ENCODE results near the gene YIF1A. TPM values are rescaled to one million over a fixed set of nuclear protein-coding genes. Genes with fewer than 3 reads are reported as not detected.
A peak's percentile ranks its signal among the peaks of the same experiment; 100 is the strongest.

Gene YIF1A
- total and polyA plus RNA-seq, 2 donors (not counting 3 experiments of a cell fraction or from before 2014, with no cell fraction given) = 104 to 271 TPM

DNA sequence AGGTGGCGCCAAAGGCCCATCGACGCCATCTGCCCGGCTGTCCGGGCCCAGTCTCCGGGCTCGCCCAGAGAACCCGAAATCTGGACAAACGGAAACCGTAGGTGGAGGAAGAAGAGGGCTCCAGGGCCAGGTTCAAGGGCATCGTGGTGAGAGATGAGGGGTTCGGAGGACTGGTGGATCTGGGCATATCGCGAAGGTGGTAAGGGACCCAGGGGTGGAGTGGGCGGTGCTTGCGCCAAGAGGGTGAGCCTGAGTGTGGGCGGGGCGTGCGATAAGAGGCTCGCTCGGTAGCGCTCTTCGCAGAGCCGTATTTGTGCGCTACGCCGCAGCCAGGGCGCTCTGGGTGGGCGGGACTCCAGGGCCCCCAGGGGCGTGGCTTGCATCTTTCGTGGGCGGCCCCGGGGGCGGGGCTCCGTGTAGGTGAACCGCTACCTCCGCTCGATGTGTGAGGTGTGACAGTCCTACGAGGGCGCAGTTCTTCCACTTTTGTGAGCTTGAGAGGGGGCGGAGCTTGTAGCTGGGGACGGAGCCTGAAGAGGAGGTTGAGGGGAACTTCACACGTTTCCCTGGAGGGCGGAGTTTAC, 23.1 kb upstream of the YIF1A start:
- CTCF ChIA-PET = interaction anchor here (0.6 to 9.5 kb wide), 31 partner anchors 10 to 149 kb away, joined by 3 to 225 read pairs (median 5); partner anchors contain the start of genes B4GAT1, BRMS1, MRPL11 and RIN1
- intact Hi-C loops (cut with micrococcal nuclease) (loop anchor here (1.0 to 5.0 kb wide), 6 partner anchors 16 to 125 kb away; partner anchors contain the start of genes BRMS1, MRPL11, RIN1 and YIF1A), dilution Hi-C loops (cut with MboI; ENCODE audit: extremely low pct_ligation_motif_present, low sequenced_read_pairs) (no loop called here)
- no peaks in the 10 kb centered on the region for H3K36me3 ChIP-seq (ENCODE audit: control insufficient read depth in 2 of 2, extremely low read depth in 1 of 2, insufficient read depth in 2 of 2, low read length in 2 of 2)
- POLR2A ChIA-PET = interaction anchor here (0.9 to 2.1 kb wide), 3 partner anchors 15 to 24 kb away, joined by 3 to 8 read pairs (median 4); partner anchors contain the start of genes RIN1 and YIF1A
- no peaks in the 10 kb centered on the region for H4K20me1 ChIP-seq (replicated peaks; ENCODE audit: control insufficient read depth, extremely low read depth, insufficient read depth, low read length)
- H3K79me2 ChIP-seq (ENCODE audit: control insufficient read depth, insufficient read depth, low read length) = no peaks in the 10 kb centered on the region
- DNase-seq (ENCODE audit: low read depth, low spot score) (peak; percentile 94), FAIRE-seq (no peak)
- peak overlapping the region; percentile 52 for H3K27ac ChIP-seq (ENCODE audit: insufficient read depth, low read depth, low read length)
- peak overlapping the region; percentile 56 for H3K9ac ChIP-seq (replicated peaks; ENCODE audit: extremely low read depth, insufficient read depth, low read length)
- no peak for TF ChIP-seq EZH2 (IDR thresholded peaks at IDR 0.05; ENCODE audit: borderline replicate concordance, low read depth, low read length, severe bottlenecking)
- TF ChIP-seq, protein P1, sequence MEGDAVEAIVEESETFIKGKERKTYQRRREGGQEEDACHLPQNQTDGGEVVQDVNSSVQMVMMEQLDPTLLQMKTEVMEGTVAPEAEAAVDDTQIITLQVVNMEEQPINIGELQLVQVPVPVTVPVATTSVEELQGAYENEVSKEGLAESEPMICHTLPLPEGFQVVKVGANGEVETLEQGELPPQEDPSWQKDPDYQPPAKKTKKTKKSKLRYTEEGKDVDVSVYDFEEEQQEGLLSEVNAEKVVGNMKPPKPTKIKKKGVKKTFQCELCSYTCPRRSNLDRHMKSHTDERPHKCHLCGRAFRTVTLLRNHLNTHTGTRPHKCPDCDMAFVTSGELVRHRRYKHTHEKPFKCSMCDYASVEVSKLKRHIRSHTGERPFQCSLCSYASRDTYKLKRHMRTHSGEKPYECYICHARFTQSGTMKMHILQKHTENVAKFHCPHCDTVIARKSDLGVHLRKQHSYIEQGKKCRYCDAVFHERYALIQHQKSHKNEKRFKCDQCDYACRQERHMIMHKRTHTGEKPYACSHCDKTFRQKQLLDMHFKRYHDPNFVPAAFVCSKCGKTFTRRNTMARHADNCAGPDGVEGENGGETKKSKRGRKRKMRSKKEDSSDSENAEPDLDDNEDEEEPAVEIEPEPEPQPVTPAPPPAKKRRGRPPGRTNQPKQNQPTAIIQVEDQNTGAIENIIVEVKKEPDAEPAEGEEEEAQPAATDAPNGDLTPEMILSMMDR (IDR thresholded peaks at IDR 0.05; ENCODE audit: extremely low read depth in 1 of 2, insufficient read depth in 1 of 2, low read depth in 1 of 2, low read length in 2 of 2) = peak in 1 of 2 donors; percentile 94
- peak; percentile 9 for TF ChIP-seq POLR2A (IDR thresholded peaks at IDR 0.05; ENCODE audit: low read depth, low read length)
- peak; percentile 18 for TF ChIP-seq GATA2 (IDR thresholded peaks at IDR 0.05; ENCODE audit: insufficient read depth, insufficient read length, low read depth, low read length)
- TF ChIP-seq MYC (IDR thresholded peaks at IDR 0.05; ENCODE audit: low read depth, low read length) = no peak
- H3K27me3 ChIP-seq (ENCODE audit: control insufficient read depth in 2 of 2, insufficient read depth in 2 of 2, low read length in 2 of 2) = peaks cover 0 to 5% of the 10 kb centered on the region in 2 experiments
- peaks cover 4% of the 10 kb centered on the region for H3K4me1 ChIP-seq (ENCODE audit: control insufficient read depth, extremely low read depth, insufficient read depth, low read length)
- H3K4me2 ChIP-seq (ENCODE audit: insufficient read depth, low read length) = peak overlapping the region; percentile 93
- H3K9me1 ChIP-seq (replicated peaks; ENCODE audit: control insufficient read depth, extremely low read depth, insufficient read depth, low read length) = no peaks in the 10 kb centered on the region
- peak overlapping the region; percentile 35 to 82 (median 79) for H3K4me3 ChIP-seq (replicated peaks in 1 of 3; ENCODE audit: insufficient read depth in 1 of 3, low read depth in 1 of 3, low read length in 3 of 3)
- peak overlapping the region; percentile 99 for H2AFZ ChIP-seq (ENCODE audit: low read depth, low read length)
- no TSS peak for BruUV-seq (replicated peaks)
- H3K9me3 ChIP-seq (replicated peaks; ENCODE audit: control insufficient read depth, insufficient read depth, low read length) = no peaks in the 10 kb centered on the region
